HEK293 (cell line): ENCODE data around the gene KIAA0825.

Experiments
- CTCF ChIA-PET: fragments of 350-600 bp; formaldehyde crosslinking; extraction: SDS; loops from one replicate; lab custom pipeline; 2021; ENCODE audit warnings: antibody characterized with exemption; lab: Yijun Ruan, JAX
- POLR2A ChIA-PET: fragments of 300-600 bp; formaldehyde crosslinking; extraction: SDS; loops from one replicate; lab custom pipeline; 2020; ENCODE audit warnings: antibody characterized with exemption, inconsistent platforms; lab: Yijun Ruan, JAX
- H3K27ac ChIP-seq: fragments of 200-500 bp; sonication (Bioruptor generic); 2 replicates; pipeline ENCODE4 v1.5.1; 2014; ENCODE audit warnings: low read depth, low read length, control low read depth, inconsistent platforms; ENCODE audit errors: extremely low read depth
- H3K36me3 ChIP-seq, 2 experiments: fragments of 200-500 bp in 1 of 2; sonication (Bioruptor generic) in 1 of 2; 1 replicate in 1 of 2; 2 replicates in 1 of 2; pipeline ENCODE4 v1.5.1; 2014 to 2017; ENCODE audit warnings: inconsistent platforms in 2 of 2, low read length in 2 of 2; ENCODE audit not compliant: control insufficient read depth in 2 of 2, insufficient read depth in 1 of 2
- H3K4me1 ChIP-seq: fragments of 200-500 bp; sonication (Bioruptor generic); 2 replicates; pipeline ENCODE4 v1.5.1; 2014; ENCODE audit warnings: mild to moderate bottlenecking, low read length, inconsistent platforms; ENCODE audit not compliant: control insufficient read depth, insufficient read depth
- H3K4me3 ChIP-seq: 2 replicates; pipeline ENCODE4 v1.5.1; 2011; ENCODE audit warnings: low read depth, mild to moderate bottlenecking, control low read depth, low read length, moderate library complexity
- H3K9me3 ChIP-seq: fragments of 200-500 bp; sonication (Bioruptor generic); 2 replicates; pipeline ENCODE4 v1.5.1; 2014; ENCODE audit warnings: low read depth, low read length, inconsistent platforms; ENCODE audit not compliant: control insufficient read depth, insufficient read depth
- OSR2 ChIP-seq: fragments of 450-650 bp; formaldehyde crosslinking; IDR thresholded peaks from 2 replicates; pipeline ENCODE4 v1.5.1; 2016; ENCODE audit warnings: missing biosample characterization, missing genetic modification characterization
- RBAK ChIP-seq: fragments of 450-650 bp; formaldehyde crosslinking; IDR thresholded peaks from 2 replicates; pipeline ENCODE4 v1.5.1; 2016; ENCODE audit warnings: missing biosample characterization, missing genetic modification characterization
- TCF7L2 ChIP-seq: IDR thresholded peaks from 2 replicates; pipeline ENCODE4 v1.6.1; 2011; ENCODE audit warnings: low read depth, mild to moderate bottlenecking, inconsistent platforms, low read length, moderate library complexity, borderline replicate concordance
- ZNF121 ChIP-seq: fragments of 450-650 bp; formaldehyde crosslinking; IDR thresholded peaks from 2 replicates; pipeline ENCODE4 v1.5.1; 2016; ENCODE audit warnings: missing biosample characterization, missing genetic modification characterization
- ZNF155 ChIP-seq: fragments of 450-650 bp; formaldehyde crosslinking; IDR thresholded peaks from 2 replicates; pipeline ENCODE4 v1.5.1; 2016; ENCODE audit warnings: missing biosample characterization, missing genetic modification characterization
- ZNF16 ChIP-seq: fragments of 450-650 bp; formaldehyde crosslinking; IDR thresholded peaks from 2 replicates; pipeline ENCODE4 v1.5.1; 2016; ENCODE audit warnings: low read depth, missing biosample characterization, missing genetic modification characterization
- ZNF266 ChIP-seq: fragments of 450-650 bp; formaldehyde crosslinking; IDR thresholded peaks from 2 replicates; pipeline ENCODE4 v1.5.1; 2016; ENCODE audit warnings: missing biosample characterization, missing genetic modification characterization, low read depth
- ZNF311 ChIP-seq: fragments of 450-650 bp; formaldehyde crosslinking; IDR thresholded peaks from 2 replicates; pipeline ENCODE4 v1.5.1; 2017; ENCODE audit warnings: missing biosample characterization, missing genetic modification characterization, borderline replicate concordance
- ZNF416 ChIP-seq: fragments of 450-650 bp; formaldehyde crosslinking; IDR thresholded peaks from 2 replicates; pipeline ENCODE4 v1.5.1; 2016; ENCODE audit warnings: missing biosample characterization, missing genetic modification characterization
- ZNF423 ChIP-seq: fragments of 450-650 bp; formaldehyde crosslinking; IDR thresholded peaks from 2 replicates; pipeline ENCODE4 v1.5.1; 2016; ENCODE audit warnings: missing biosample characterization, missing genetic modification characterization
- ZNF521 ChIP-seq: fragments of 450-650 bp; formaldehyde crosslinking; IDR thresholded peaks from 2 replicates; pipeline ENCODE4 v1.5.1; 2017; ENCODE audit warnings: missing biosample characterization, mild to moderate bottlenecking, missing genetic modification characterization
- ZNF529 ChIP-seq: fragments of 450-650 bp; formaldehyde crosslinking; IDR thresholded peaks from 2 replicates; pipeline ENCODE4 v1.5.1; 2017; ENCODE audit warnings: missing genetic modification characterization, missing biosample characterization; ENCODE audit not compliant: insufficient replicate concordance
- ZNF596 ChIP-seq: fragments of 450-650 bp; IDR thresholded peaks from 2 replicates; pipeline ENCODE4 v1.5.0; 2018; ENCODE audit warnings: missing biosample characterization, mild to moderate bottlenecking, missing genetic modification characterization, moderate library complexity
- ZNF677 ChIP-seq: fragments of 450-650 bp; IDR thresholded peaks from 2 replicates; pipeline ENCODE4 v1.5.0; 2018; ENCODE audit warnings: missing biosample characterization, mild to moderate bottlenecking, missing genetic modification characterization, moderate library complexity
- ZNF843 ChIP-seq: fragments of 450-650 bp; formaldehyde crosslinking; IDR thresholded peaks from 2 replicates; pipeline ENCODE4 v1.5.1; 2016; ENCODE audit warnings: missing biosample characterization, missing genetic modification characterization
- TF ChIP-seq, protein P1 (sequence below): fragments of 450-650 bp; formaldehyde crosslinking; IDR thresholded peaks from 2 replicates; pipeline ENCODE4 v1.5.1; 2017; ENCODE audit warnings: missing biosample characterization, missing genetic modification characterization
- TF ChIP-seq, protein P2 (sequence below): fragments of 450-650 bp; formaldehyde crosslinking; IDR thresholded peaks from 2 replicates; pipeline ENCODE4 v1.5.0; 2017; ENCODE audit warnings: missing biosample characterization, missing genetic modification characterization, borderline replicate concordance
- TF ChIP-seq, protein P3 (sequence below): fragments of 450-650 bp; formaldehyde crosslinking; IDR thresholded peaks from 2 replicates; pipeline ENCODE4 v1.5.1; 2016; ENCODE audit warnings: missing biosample characterization, missing genetic modification characterization, low read depth
- TF ChIP-seq, protein P4 (sequence below): fragments of 450-650 bp; formaldehyde crosslinking; IDR thresholded peaks from 2 replicates; pipeline ENCODE4 v1.5.1; 2016; ENCODE audit warnings: missing biosample characterization, missing genetic modification characterization, borderline replicate concordance

The KIAA0825 gene

DNA sequence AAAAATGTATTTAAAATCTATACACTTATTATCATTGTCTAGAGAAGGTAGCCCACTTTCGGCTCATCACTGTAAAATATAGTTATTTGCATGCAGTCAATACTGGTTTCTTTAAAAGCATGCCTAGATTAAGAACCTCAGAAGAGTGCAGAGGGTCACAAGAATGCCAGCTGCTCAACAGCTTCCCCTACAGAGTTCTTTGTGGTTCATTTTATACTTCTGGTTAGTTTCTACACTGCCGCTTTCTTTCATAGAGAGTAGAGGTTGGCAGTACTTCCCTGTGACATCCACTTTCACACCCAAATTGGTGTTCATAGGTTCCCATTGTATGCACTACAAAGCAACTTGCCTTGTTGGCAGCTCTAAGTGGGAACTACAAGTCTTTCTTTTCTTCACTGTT lies 137.3 kb downstream of the KIAA0825 start:
- no peaks in the 10 kb centered on the region for H3K4me1 ChIP-seq
- no peak for TF ChIP-seq ZNF843 (tag by site-specific recombination)
- TF ChIP-seq TCF7L2: no peak
- no peak for TF ChIP-seq ZNF311 (tag by site-specific recombination)
- no peak for TF ChIP-seq ZNF596 (tag by site-specific recombination)
- TF ChIP-seq ZNF155 (tag by site-specific recombination): no peak
- TF ChIP-seq ZNF16 (tag by site-specific recombination): no peak
- no peak for TF ChIP-seq ZNF529 (tag by site-specific recombination)
- no peak for TF ChIP-seq ZNF121 (tag by site-specific recombination)
- TF ChIP-seq, protein P1, sequence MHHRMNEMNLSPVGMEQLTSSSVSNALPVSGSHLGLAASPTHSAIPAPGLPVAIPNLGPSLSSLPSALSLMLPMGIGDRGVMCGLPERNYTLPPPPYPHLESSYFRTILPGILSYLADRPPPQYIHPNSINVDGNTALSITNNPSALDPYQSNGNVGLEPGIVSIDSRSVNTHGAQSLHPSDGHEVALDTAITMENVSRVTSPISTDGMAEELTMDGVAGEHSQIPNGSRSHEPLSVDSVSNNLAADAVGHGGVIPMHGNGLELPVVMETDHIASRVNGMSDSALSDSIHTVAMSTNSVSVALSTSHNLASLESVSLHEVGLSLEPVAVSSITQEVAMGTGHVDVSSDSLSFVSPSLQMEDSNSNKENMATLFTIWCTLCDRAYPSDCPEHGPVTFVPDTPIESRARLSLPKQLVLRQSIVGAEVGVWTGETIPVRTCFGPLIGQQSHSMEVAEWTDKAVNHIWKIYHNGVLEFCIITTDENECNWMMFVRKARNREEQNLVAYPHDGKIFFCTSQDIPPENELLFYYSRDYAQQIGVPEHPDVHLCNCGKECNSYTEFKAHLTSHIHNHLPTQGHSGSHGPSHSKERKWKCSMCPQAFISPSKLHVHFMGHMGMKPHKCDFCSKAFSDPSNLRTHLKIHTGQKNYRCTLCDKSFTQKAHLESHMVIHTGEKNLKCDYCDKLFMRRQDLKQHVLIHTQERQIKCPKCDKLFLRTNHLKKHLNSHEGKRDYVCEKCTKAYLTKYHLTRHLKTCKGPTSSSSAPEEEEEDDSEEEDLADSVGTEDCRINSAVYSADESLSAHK: no peak
- TF ChIP-seq ZNF521 (tag by site-specific recombination): no peak
- TF ChIP-seq, protein P2, sequence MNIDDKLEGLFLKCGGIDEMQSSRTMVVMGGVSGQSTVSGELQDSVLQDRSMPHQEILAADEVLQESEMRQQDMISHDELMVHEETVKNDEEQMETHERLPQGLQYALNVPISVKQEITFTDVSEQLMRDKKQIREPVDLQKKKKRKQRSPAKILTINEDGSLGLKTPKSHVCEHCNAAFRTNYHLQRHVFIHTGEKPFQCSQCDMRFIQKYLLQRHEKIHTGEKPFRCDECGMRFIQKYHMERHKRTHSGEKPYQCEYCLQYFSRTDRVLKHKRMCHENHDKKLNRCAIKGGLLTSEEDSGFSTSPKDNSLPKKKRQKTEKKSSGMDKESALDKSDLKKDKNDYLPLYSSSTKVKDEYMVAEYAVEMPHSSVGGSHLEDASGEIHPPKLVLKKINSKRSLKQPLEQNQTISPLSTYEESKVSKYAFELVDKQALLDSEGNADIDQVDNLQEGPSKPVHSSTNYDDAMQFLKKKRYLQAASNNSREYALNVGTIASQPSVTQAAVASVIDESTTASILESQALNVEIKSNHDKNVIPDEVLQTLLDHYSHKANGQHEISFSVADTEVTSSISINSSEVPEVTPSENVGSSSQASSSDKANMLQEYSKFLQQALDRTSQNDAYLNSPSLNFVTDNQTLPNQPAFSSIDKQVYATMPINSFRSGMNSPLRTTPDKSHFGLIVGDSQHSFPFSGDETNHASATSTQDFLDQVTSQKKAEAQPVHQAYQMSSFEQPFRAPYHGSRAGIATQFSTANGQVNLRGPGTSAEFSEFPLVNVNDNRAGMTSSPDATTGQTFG (tag by site-specific recombination): no peak
- TF ChIP-seq, protein P3, sequence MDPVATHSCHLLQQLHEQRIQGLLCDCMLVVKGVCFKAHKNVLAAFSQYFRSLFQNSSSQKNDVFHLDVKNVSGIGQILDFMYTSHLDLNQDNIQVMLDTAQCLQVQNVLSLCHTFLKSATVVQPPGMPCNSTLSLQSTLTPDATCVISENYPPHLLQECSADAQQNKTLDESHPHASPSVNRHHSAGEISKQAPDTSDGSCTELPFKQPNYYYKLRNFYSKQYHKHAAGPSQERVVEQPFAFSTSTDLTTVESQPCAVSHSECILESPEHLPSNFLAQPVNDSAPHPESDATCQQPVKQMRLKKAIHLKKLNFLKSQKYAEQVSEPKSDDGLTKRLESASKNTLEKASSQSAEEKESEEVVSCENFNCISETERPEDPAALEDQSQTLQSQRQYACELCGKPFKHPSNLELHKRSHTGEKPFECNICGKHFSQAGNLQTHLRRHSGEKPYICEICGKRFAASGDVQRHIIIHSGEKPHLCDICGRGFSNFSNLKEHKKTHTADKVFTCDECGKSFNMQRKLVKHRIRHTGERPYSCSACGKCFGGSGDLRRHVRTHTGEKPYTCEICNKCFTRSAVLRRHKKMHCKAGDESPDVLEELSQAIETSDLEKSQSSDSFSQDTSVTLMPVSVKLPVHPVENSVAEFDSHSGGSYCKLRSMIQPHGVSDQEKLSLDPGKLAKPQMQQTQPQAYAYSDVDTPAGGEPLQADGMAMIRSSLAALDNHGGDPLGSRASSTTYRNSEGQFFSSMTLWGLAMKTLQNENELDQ (tag by site-specific recombination): no peak
- TF ChIP-seq ZNF266 (tag by site-specific recombination): no peak
- no peak for TF ChIP-seq RBAK (tag by site-specific recombination)
- TF ChIP-seq, protein P4, sequence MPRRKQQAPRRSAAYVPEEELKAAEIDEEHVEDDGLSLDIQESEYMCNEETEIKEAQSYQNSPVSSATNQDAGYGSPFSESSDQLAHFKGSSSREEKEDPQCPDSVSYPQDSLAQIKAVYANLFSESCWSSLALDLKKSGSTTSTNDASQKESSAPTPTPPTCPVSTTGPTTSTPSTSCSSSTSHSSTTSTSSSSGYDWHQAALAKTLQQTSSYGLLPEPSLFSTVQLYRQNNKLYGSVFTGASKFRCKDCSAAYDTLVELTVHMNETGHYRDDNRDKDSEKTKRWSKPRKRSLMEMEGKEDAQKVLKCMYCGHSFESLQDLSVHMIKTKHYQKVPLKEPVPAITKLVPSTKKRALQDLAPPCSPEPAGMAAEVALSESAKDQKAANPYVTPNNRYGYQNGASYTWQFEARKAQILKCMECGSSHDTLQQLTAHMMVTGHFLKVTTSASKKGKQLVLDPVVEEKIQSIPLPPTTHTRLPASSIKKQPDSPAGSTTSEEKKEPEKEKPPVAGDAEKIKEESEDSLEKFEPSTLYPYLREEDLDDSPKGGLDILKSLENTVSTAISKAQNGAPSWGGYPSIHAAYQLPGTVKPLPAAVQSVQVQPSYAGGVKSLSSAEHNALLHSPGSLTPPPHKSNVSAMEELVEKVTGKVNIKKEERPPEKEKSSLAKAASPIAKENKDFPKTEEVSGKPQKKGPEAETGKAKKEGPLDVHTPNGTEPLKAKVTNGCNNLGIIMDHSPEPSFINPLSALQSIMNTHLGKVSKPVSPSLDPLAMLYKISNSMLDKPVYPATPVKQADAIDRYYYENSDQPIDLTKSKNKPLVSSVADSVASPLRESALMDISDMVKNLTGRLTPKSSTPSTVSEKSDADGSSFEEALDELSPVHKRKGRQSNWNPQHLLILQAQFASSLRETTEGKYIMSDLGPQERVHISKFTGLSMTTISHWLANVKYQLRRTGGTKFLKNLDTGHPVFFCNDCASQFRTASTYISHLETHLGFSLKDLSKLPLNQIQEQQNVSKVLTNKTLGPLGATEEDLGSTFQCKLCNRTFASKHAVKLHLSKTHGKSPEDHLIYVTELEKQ (tag by site-specific recombination): no peak
- TF ChIP-seq OSR2: no peak
- no peak for TF ChIP-seq ZNF416 (tag by site-specific recombination)
- TF ChIP-seq ZNF677 (tag by site-specific recombination): no peak
- TF ChIP-seq ZNF423 (tag by site-specific recombination): no peak
- CTCF ChIA-PET: no interaction called here
- POLR2A ChIA-PET: interaction anchor here (0.6 kb wide), 1 partner anchor 434 kb away, joined by 3 read pairs; no protein-coding TSS in a partner anchor
- H3K9me3 ChIP-seq: no peaks in the 10 kb centered on the region
- H3K27ac ChIP-seq: no peak overlapping the region
- no peak overlapping the region for H3K4me3 ChIP-seq
- no peaks in the 10 kb centered on the region for H3K36me3 ChIP-seq
